ENCODE data around the gene FAM241B.

The FAM241B gene

DNA sequence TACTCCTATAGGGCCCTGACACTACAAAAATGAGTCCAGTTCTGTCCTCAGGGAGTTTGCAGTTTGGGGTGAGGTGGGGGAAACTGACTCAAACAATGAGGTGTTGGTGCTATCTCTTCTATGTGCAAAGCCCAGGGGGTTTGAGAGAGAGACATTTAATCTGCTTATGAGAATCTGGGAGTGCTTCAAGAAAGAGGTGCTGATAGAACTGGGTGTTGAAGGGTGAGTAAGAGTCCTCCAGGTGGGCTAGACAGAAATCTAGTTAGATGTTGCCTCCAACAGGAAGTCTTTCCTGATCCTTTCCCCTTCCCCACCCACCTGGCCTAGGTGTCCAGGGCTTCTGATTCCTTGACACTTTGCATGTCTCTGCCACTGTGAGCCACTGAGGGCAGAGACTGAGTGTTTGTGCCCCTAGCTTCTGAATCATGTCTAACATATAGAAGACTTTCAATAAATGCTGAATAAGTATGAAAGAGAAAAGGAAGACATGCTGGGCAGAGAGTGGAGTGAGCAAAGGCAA, 53.0 kb downstream of the FAM241B start:
- H4K20me1 ChIP-seq (ENCODE audit: insufficient read depth, low read length) = no peaks in the 10 kb centered on the region
- no peaks in the 10 kb centered on the region for H3K36me3 ChIP-seq (ENCODE audit: insufficient read depth, low read length)
- TF ChIP-seq, protein P1, sequence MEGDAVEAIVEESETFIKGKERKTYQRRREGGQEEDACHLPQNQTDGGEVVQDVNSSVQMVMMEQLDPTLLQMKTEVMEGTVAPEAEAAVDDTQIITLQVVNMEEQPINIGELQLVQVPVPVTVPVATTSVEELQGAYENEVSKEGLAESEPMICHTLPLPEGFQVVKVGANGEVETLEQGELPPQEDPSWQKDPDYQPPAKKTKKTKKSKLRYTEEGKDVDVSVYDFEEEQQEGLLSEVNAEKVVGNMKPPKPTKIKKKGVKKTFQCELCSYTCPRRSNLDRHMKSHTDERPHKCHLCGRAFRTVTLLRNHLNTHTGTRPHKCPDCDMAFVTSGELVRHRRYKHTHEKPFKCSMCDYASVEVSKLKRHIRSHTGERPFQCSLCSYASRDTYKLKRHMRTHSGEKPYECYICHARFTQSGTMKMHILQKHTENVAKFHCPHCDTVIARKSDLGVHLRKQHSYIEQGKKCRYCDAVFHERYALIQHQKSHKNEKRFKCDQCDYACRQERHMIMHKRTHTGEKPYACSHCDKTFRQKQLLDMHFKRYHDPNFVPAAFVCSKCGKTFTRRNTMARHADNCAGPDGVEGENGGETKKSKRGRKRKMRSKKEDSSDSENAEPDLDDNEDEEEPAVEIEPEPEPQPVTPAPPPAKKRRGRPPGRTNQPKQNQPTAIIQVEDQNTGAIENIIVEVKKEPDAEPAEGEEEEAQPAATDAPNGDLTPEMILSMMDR (IDR thresholded peaks at IDR 0.05; ENCODE audit: low read length) = no peak
- no peak for TF ChIP-seq EZH2 (IDR thresholded peaks at IDR 0.05; ENCODE audit: borderline replicate concordance, low read length)
- no peak overlapping the region for H3K27ac ChIP-seq (ENCODE audit: low read depth, low read length, poor library complexity, severe bottlenecking)
- no peak overlapping the region for H3K4me2 ChIP-seq (ENCODE audit: low read length)
- H3F3A ChIP-seq (ENCODE audit: insufficient read depth, low read length) = no peaks in the 10 kb centered on the region
- H3K9me2 ChIP-seq (ENCODE audit: low read depth, low read length) = no peaks in the 10 kb centered on the region
- H2AFZ ChIP-seq (ENCODE audit: low read length) = no peak overlapping the region
- no peaks in the 10 kb centered on the region for H3K9me3 ChIP-seq (ENCODE audit: low read length)
- no peak overlapping the region for H3K4me3 ChIP-seq (ENCODE audit: low read depth, low read length, poor library complexity, severe bottlenecking)
- no peaks in the 10 kb centered on the region for H3K27me3 ChIP-seq (ENCODE audit: insufficient read depth, low read length)
- H3K79me2 ChIP-seq (ENCODE audit: insufficient read depth, low read length) = no peaks in the 10 kb centered on the region
- no peaks in the 10 kb centered on the region for H3K4me1 ChIP-seq (ENCODE audit: insufficient read depth, low read length, severe bottlenecking)
- no peak overlapping the region for H3K9ac ChIP-seq (ENCODE audit: low read length)
